Kidney glomerular epithelial cell (primary cell): Measurements from ENCODE around the gene KRTAP10-12.
"Not testable (repeated sequence)": the region's sequence is repeated elsewhere in the genome, so short reads cannot be mapped to it uniquely, and the experiment has no call there.

Experiments used
- DNase-seq: peaks from one replicate; lab custom pipeline; 2025; lab: John Stamatoyannopoulos, UW

Gene KRTAP10-12

DNA sequence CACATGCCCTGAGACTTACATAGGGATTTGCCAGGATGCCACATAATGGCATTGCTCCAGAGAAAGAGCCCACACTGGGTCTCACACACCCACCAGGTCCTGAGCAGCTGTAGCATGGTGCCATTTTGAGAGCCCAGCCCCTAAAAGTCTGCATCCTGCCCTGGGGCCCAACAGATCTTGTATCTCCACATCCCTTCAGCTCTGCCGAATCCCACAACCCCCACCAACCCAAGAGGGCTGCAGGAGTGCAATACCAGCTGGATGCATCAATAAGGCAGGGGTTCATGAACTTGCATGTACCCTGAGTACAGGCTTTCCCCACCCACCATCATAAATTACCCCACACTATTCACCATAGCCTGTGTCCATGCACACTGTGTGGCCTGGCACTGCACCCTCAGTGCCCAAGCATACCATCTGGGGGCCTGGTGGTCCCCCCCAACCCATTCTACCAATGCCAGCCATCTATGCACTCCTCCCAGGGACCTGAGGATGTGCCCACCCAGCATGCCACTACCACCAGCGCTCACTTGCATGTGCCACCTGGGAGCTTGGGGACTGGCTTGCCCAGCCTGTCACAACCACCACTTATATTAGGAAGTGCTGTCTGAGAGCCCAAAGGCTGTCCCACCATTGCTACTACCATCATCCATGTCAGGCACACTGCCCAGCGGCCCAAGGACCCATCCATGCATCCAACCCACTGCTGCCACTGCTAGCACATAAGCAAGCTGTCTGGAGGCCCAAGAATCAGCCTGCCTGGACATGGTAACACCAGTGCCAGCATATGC, 26.1 kb upstream of the KRTAP10-12 start:
- no peak for DNase-seq

DNA sequence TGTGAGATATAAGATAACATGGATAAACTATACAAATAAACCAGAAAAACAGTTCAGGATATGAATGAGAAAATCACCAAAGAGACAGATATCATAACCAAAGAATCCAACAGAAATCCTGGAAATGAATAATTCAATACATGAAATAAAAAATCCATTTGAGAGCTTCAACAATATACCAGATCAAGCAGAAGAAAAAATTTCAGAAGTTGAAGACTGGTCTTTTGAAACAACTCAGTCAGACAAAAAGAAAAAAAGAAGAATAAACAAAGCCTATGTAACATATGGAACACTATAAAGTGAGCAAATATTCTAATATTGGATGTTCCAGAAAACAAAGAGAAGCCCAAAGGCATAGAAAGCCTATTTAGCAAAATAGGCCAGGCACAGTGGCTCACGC, 25.1 kb upstream of the KRTAP10-12 start:
- no peak for DNase-seq

DNA sequence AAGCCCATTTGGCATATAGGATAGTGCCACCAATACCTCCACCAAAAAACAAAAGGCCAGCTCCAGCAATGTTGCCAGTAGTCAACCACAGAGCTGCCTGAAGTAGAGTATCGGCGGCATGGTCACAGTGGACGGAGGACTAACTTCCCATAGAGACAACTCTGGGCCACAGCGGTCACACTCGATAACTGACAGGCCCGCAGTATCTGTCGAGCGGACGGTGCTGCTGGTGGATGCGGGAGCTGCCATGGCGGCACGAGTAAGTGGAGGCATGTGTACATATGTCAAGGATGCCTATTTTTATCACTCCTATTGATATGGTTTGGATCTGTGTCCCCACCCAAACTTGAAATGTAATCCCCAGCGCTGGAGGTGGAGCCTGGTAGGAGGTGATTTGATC, 19.1 kb upstream of the KRTAP10-12 start:
- no peak for DNase-seq

DNA sequence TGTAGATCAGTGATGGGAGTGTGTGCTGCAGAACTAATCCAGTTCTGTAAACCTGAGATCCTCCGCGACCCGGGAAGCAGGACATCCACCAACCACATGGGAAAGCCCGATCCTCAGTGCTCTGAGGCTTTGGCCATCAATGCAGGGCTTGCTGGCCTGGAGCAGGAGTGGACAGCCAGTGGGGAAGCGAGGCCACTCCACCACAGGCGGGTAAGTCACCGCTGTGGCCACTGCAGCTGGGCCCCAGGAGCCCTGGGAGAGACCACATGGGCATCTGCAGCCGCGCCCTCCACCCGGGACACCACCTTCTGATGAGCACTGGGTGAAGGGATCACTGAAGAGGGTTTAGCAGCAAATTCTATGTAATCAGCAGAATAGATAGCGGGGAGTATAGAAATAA, 15.8 kb upstream of the KRTAP10-12 start:
- no peak for DNase-seq

DNA sequence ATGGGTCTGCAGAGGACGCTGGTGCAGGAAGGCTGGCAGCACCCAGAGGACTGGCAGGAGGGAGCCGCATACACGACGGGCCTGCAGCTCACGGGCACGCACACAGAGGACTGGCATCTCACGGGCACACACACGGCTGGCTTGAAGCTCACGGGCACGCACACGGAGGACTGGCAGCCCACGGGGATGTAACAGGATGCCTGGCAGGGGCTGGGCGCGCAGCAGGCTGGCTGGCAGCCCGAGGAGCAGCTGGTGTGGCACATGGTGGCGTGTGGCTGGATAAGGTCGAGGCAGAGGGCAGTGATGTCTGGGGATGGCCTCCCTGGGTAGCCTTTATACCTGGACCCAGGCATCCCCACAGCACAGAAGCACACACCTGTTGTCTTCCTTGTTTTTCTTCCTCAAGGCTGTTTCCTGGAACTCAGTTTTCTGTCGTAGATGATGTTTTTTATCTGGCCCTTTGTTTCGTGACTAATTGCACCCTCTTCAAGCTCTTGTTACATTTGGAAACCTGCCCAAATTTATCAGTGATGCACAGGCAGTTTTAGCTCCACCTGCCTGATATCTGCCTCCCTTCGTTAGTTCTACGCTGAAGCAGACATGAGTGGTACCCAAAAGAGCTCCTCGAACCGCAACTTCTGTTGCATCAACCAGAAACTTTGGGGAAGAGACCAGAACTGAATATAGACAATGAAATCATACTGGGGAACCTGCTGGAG, 15.0 kb upstream of the KRTAP10-12 start, which contains the start of gene KRTAP12-1:
KRTAP12-1 (minus strand) TSS at position 303 of the 719 bp plus-strand sequence; CDS start at position 263, 40 bp downstream.
- no peak for DNase-seq

DNA sequence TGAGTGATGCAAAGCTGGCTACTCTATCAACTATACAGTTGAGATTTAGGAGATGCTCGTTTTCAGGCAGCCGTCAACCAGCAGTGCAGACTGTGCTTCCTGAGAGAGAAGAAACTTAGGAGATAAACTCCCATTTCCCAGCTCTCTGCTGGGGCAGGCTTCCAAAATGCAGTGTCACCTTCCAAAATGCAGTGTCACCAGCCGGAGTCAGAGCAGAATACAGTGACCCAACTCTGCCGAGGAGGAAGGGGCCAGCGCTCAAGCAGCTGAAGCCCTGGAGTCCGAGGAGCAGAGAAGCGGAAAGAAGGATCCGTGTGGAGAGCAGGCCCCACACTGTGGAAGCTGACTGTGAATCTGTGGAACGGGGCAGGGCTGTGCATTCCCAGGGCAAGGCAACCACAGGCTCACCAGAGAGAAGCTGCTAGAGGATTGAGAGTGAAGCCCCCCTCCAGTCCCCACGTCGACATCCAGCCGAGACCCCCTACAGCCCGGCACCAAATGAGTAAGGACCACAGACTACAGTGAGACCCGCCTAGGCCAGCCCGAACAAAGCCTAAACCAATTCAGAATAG, 14.3 kb upstream of the KRTAP10-12 start:
- no peak for DNase-seq

DNA sequence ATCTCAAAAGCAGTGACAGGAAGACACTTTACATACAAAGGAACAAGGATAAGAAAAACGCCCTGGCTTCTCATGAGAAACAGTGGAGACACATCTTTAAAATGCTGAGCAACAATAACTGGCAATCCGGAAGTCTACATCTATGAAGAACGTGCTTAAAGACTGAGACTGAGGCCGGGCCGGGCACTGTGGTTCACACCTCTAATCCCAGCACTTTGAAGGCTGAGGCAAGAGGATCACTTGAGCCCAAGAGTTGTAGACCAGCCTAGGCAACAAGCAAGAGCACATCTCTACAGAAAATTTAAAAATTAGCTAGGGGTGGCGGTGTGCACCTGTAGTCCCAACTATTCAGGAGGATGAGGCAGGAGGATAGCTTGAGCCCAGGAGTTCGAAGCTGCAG, 12.9 kb upstream of the KRTAP10-12 start:
- DNase-seq: no peak

DNA sequence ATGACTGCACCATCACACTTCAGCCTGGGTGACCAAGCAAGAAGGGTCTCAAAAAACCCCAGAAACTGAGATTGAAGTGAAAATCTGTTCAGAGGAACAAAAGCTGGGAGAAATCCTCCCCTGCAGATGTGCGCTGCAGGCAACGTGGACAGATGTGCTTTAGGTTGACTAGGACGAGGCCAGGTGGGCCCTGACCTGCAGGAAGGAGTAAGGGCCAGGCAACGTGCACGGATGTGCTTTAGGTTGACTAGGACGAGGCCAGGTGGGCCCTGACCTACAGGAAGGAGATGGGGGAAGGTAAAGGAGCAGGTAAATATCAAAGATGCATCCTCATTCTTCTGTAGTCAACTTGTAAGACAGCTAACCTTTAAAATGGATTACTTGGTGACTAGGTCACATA, 12.5 kb upstream of the KRTAP10-12 start:
- no peak for DNase-seq

DNA sequence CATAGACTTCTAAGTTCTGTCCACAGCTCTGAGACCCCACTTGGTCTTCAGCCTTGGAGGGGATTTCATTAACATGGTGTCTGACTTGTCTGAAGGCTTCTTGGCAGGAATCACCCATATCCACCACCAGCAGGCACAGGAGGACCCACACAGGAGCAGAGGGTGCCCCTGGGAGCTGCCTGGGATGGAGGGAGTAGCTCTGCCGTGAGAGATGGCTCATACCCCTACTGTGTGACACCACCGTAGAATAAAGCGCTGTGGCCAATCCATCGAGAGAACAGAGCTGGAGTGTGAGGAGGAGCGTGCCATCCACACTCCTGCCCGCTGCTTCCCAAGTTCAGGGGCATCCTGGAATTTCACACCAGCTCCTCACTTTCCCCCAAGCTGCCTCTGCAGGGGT, 11.9 kb upstream of the KRTAP10-12 start:
- not testable (repeated sequence) for DNase-seq

DNA sequence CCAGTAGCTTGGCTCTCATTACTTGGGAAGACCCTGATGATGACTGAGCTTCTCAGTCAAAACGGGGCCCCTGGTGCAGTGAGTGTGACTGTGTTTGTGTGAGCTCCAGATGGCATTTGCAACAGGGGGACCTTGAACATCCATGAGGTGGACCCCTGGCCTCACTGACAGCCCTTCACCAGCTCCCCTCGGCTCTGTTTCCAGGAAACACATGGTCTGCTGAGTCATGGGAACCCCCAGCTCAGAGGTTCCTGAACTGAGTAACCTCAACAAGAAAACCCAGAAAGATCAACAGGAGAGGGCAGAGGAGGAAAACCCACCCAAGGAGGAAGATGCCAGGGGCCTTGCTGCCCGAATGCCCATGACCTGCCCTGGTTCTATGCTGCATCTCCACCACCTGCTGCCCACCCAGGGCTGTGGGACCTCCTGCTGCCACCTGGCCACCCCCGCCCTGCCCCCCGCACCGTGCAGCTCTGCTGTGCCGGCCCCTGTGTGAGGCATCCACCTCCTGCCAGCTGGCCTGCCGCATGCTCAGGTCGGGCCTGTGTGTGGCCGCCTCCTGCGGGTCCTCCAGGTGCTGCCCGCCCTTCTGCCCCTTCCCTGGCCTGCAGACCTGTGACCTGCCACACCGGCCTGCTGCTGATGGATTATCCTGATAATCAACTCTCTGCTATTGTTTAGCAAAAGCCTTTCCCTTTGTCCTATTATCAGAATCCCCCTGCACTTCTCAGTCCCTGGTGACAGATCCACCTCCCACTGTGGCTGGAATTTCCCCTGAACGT, 10.8 kb upstream of the KRTAP10-12 start:
- DNase-seq: no peak

DNA sequence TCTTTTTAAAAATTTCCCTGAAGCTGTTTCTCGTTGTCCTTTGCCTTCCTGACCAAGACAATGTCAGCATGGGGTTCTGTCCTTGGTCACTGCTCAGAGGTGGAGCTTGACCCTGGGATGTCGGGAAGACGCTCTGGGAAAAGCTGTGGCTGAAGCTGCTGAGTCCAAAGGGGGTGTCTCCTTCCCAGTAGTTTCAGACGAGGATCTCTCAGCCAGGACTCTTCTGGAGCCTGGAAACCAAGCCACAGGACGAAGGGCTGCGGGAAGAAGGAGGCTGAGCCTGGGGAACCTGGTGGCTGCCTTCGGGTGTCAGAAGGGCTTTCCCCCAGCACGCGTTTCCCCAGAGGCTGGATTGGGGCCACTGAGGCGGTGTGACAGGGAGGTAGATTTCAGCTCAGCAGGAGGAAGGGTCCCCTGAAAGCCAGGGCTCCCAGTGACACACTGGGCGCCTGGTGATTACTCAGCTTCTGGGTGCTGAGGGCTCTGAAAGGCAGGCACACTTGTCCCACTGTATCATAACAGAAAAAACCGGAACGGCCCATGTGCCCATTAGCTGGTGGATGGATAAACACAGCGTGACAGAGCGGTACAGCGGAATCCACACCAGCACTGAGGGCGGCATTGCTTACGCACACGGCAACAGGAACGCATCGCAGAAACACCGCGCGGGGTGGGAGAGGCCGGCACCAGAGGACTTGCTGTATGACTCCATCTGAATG, 10.0 kb upstream of the KRTAP10-12 start:
- DNase-seq: no peak

DNA sequence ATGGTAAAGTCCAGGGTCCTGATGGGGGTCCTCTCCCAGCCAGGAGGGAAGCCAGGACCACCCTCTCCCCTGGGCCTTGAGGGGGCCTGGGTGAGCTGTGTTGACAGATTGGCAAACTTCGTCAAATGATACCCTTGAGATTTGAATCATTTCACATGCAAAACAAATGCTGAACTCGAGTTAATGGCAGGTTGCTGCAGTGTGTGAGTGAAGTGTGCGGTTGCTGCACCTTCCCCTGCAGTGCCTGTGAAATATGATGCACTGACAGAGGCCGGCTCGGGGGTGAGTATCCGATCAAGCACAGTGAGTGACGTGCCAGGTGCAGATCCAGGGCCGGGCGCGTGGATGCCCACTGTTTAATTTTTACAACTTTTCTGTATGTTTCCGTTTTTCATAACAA, 9.3 kb upstream of the KRTAP10-12 start:
- no peak for DNase-seq

DNA sequence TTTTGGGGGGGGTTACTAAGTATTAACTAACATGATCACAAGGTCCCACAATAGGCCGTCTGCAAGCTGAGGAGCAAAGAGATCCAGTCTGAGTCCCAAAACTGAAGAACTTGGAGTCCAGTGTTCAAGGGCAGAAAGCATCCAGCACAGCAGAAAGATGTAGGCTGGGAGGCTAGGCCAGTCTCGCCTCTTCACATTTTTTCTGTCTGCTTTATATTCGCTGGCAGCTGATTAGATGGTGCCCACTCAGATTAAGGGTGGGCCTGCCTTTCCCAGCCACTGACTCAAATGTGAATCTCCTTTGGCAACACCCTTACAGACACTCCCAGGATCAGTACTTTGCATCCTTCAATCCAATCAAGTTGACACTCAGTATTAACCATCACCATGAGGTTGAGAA, 7.2 kb upstream of the KRTAP10-12 start:
- not testable (repeated sequence) for DNase-seq

DNA sequence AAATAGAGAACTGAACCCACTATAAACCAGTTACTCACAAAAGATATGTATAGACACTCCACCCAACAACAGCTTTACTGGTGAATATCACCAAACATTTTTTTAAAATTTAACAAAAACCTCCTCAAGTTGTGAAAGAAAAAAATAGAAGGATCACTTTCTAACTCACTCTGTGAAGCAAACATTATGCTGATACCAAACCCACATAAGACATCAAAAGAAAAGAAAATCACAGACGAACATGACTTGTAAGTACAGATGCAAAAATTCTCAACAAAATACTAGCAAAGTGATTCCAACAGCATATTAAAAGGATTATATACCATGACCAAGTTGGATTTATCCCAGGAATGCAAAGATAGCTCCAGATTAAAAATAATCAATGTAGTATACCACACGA, 5.3 kb upstream of the KRTAP10-12 start:
- DNase-seq: no peak

DNA sequence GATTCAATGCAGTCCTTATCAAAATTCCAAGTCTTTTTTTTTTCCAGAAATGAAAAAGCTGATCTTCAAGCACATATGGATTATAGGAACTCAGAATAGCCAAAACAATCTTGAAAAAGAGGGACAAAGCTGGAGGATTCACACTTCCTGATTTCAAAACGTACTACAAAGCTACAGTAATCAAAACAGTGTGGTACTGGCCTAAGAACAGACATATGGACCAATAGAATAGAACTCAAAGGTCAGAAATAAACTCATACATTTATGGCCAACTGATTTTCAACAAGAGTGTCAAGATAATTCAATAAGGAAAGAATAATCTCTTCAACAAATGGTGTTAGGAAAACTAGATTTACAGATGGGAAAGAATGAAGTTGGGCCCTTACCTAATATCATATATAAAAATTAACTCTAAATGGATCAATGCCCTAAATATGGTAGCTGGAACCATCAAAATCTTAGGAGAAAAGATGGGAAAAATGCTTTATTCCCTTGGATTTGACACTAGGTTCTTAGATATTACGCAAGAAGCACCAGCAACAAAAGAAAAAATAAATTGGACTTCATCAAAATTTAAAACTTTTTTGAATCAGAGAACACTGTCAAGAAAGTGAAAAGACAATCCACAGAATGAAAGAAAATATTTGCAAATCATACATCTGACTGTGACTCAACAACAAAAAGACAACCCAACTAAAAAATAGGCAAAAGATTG, 4.0 kb upstream of the KRTAP10-12 start:
- no peak for DNase-seq

DNA sequence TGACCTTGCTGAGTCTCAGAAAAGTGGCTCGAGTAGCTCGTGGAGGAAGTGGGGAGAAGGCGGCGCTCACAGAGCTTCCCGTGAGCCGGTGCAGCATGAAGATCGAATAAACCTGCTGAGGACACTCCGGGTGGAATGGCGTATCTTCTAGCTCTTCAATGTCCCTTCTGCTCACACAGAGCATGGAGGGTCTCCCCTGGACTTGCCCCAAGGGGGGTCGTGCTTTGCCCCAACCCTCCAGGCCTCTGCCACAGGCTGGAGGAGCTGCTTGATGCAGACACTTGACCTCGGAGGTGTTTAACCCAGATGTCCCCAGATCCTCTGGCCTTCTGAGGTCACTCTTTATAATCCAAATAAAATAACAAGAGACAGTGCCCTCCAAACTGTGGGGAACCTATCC, 2.2 kb upstream of the KRTAP10-12 start:
- DNase-seq: no peak

DNA sequence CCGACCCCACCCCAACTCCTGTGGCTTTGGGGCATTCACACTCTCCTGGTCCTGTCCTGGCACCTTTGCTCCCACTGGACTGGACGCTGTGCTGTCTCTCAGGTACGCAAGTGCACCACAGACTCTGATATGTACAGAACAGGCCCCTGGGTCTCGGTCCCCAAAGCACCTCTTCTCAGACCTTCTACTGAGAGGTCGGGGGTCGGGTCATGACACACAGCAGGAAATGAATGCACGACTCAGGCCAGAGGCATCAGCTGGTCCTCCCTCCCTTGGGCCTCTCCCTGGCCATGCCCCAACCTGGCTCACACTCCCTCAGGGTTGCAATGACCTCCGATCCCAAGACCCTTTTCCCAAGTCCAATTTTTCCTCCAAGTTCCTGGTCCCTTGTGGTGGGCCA, 1.8 kb upstream of the KRTAP10-12 start:
- DNase-seq: no peak

DNA sequence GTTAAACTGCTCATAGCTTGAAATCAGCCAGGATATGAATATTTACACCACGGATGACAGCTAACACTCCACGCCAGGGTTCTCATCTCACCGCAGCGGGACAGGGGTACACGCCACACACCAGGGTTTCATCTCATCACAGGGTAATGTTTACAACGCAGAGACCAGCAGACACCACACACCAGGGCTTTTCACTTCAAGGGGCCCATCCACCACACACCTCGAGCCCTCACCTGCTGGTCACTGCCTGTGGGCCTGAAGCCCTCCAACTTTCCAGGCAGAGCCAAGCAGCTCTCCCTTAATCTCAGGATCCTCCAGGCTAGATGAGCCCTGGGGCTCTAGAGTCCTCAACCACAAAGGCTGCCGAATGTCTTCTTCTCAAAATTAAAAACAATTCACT, 1.3 kb upstream of the KRTAP10-12 start:
- DNase-seq: no peak

DNA sequence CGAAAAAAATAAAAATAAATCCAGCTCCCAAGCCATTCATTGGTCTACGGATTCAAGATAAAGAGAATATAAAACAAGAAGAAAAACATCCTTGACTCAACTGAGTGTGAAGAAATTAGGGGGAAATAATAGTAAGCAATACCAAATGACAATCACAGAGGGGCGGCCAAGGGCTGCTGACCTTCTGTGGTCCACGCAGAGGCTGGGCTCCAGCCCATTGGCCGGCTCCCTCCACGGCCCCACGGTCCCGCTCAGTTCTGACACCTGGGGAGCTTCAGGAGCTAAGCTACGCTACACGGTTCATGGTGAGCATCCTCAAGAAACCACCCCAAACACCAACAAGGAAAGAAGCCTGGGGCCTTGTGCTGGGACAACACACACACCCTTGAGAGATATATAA, 400 bp upstream of the KRTAP10-12 start:
- DNase-seq: no peak

DNA sequence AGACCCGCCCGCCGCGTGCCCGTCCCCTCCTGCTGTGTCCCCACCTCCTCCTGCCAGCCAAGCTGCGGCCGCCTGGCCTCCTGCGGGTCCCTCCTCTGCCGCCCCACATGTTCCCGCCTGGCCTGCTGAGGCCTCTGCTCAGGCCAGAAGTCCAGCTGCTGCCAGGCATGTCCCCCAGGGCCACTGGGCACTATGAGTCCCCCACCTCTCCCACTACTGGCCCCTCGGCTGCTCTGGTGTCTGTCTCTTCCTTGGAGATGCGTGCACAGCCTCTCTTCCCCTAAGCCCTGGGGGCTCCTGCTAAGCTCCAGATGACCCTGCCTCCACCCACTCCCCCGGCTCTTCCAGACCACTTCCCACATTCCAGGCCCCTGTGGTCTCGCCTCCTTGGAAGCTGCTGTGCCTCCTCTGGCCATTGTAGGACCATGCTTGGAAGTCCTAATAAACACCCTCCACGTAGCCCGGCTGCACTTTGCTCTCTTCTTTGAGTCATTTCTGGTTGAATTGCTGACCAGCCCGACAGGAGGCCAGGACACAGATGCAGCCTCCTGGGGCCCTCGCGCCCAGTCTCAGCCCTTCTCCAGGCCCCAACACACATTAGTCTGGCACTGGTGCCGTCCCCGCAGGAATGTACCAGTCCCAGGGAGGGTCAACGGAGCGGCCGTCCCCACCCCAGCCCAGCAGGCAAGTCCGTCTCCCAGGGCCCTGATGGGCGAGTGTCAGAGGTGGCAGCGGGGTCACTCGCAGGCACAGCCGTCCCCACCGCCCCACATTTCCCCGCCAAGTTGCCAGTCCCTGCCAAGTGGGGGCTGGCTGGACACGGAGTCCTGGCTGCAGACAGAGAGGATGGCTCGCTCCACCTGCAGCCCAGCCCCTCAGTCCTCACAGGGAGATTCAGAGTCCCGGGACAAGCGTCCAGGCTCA, 1.1 kb downstream of the KRTAP10-12 start:
- DNase-seq: no peak
